H9 (cell line): Measurements from ENCODE around the gene HMCES. TPM values are rescaled to one million over a fixed set of nuclear protein-coding genes. Genes with fewer than 3 reads are reported as not detected.

Experiments
- DNase-seq: peaks from one replicate; pipeline ENCODE4 v3.0.0-alpha.2; 2017
- H2AFZ ChIP-seq: one replicate; pipeline ENCODE4 v1.6.1; 2013; ENCODE audit warnings: mild to moderate bottlenecking, low read length, control low read depth, moderate library complexity
- H2AK5ac ChIP-seq: 2 replicates; pipeline ENCODE4 v1.6.1; 2013; ENCODE audit warnings: low read length, control low read depth, mixed read lengths; ENCODE audit not compliant: insufficient read length
- H2BK120ac ChIP-seq: one replicate; pipeline ENCODE4 v1.6.1; 2013; ENCODE audit warnings: low read depth, mild to moderate bottlenecking, low read length, control low read depth, inconsistent platforms; ENCODE audit not compliant: poor library complexity, severe bottlenecking
- H2BK12ac ChIP-seq: 2 replicates; pipeline ENCODE4 v1.6.1; 2013; ENCODE audit warnings: low read length, control low read depth, mixed read lengths, low read depth; ENCODE audit not compliant: insufficient read length
- H2BK15ac ChIP-seq: 2 replicates; pipeline ENCODE4 v1.6.1; 2013; ENCODE audit warnings: low read depth, low read length, control low read depth
- H2BK20ac ChIP-seq: one replicate; pipeline ENCODE4 v1.6.1; 2013; ENCODE audit warnings: low read depth, mild to moderate bottlenecking, low read length, control low read depth, inconsistent platforms; ENCODE audit not compliant: poor library complexity, severe bottlenecking
- H2BK5ac ChIP-seq: 2 replicates; pipeline ENCODE4 v1.6.1; 2013; ENCODE audit warnings: low read length, control low read depth, mixed read lengths; ENCODE audit not compliant: insufficient read length
- H3K14ac ChIP-seq: 2 replicates; pipeline ENCODE4 v1.6.1; 2013; ENCODE audit warnings: low read length, control low read depth; ENCODE audit not compliant: insufficient read depth
- H3K18ac ChIP-seq: 2 replicates; pipeline ENCODE4 v1.6.1; 2013; ENCODE audit warnings: low read depth, mild to moderate bottlenecking, mixed read lengths, low read length, control low read depth; ENCODE audit not compliant: insufficient read length
- H3K23ac ChIP-seq: 2 replicates; pipeline ENCODE4 v1.6.1; 2013; ENCODE audit warnings: low read length, control low read depth, mixed read lengths, low read depth; ENCODE audit not compliant: insufficient read length
- H3K23me2 ChIP-seq: 2 replicates; pipeline ENCODE4 v1.6.1; 2013; ENCODE audit warnings: low read depth, mild to moderate bottlenecking, mixed read lengths, low read length, control low read depth; ENCODE audit not compliant: insufficient read length, poor library complexity, severe bottlenecking
- H3K27ac ChIP-seq: 2 replicates; pipeline ENCODE4 v1.5.1; 2013; ENCODE audit warnings: low read length, control low read depth, mixed read lengths, low read depth; ENCODE audit not compliant: insufficient read length
- H3K27me3 ChIP-seq: 2 replicates; pipeline ENCODE4 v1.6.1; 2013; ENCODE audit warnings: low read length, control low read depth, inconsistent platforms; ENCODE audit not compliant: insufficient read depth
- H3K4ac ChIP-seq: 2 replicates; pipeline ENCODE4 v1.6.1; 2013; ENCODE audit warnings: low read depth, mild to moderate bottlenecking, control low read depth, inconsistent platforms, low read length, moderate library complexity
- H3K4me1 ChIP-seq: 2 replicates; pipeline ENCODE4 v1.6.1; 2013; ENCODE audit warnings: low read length, control low read depth, inconsistent platforms; ENCODE audit not compliant: insufficient read depth
- H3K4me2 ChIP-seq: 2 replicates; pipeline ENCODE4 v1.6.1; 2013; ENCODE audit warnings: low read length, control low read depth, mixed read lengths; ENCODE audit not compliant: insufficient read length, insufficient read depth
- H3K56ac ChIP-seq: 2 replicates; pipeline ENCODE4 v1.6.1; 2013; ENCODE audit warnings: low read depth, mild to moderate bottlenecking, mixed read lengths, low read length, control low read depth; ENCODE audit not compliant: insufficient read length
- H3K79me1 ChIP-seq: 2 replicates; pipeline ENCODE4 v1.6.1; 2013; ENCODE audit warnings: low read depth, mild to moderate bottlenecking, moderate library complexity, low read length, control low read depth, inconsistent platforms; ENCODE audit not compliant: insufficient read depth, poor library complexity, severe bottlenecking
- H3K79me2 ChIP-seq: 2 replicates; pipeline ENCODE4 v1.6.1; 2013; ENCODE audit warnings: low read length, control low read depth, inconsistent platforms; ENCODE audit not compliant: insufficient read depth
- H3K9ac ChIP-seq: 2 replicates; pipeline ENCODE4 v1.6.1; 2013; ENCODE audit warnings: low read length, control low read depth, mixed read lengths; ENCODE audit not compliant: insufficient read length; ENCODE audit errors: extremely low read depth
- H3K9me3 ChIP-seq: one replicate; pipeline ENCODE4 v1.6.1; 2013; ENCODE audit warnings: low read depth, low read length, inconsistent platforms; ENCODE audit not compliant: control insufficient read depth
- H3T11ph ChIP-seq: one replicate; pipeline ENCODE4 v1.6.1; 2013; ENCODE audit warnings: mild to moderate bottlenecking, low read length, control low read depth, inconsistent platforms
- H4K20me1 ChIP-seq: one replicate; pipeline ENCODE4 v1.6.1; 2013; ENCODE audit not compliant: control insufficient read depth, insufficient read length, insufficient read depth
- H4K5ac ChIP-seq: 2 replicates; pipeline ENCODE4 v1.6.1; 2013; ENCODE audit warnings: low read depth, mild to moderate bottlenecking, mixed read lengths, low read length, control low read depth; ENCODE audit not compliant: insufficient read length
- H4K8ac ChIP-seq: replicated peaks from 2 replicates; pipeline ENCODE4 v1.6.1; 2013; ENCODE audit warnings: low read length, control low read depth, mixed read lengths, low read depth; ENCODE audit not compliant: insufficient read length
- H4K91ac ChIP-seq: 2 replicates; pipeline ENCODE4 v1.6.1; 2013; ENCODE audit warnings: low read depth, mild to moderate bottlenecking, moderate library complexity, mixed read lengths, low read length, control low read depth; ENCODE audit not compliant: insufficient read length
- H3K27ac Mint-ChIP-seq, 3 experiments: 2 replicates in 2 of 3; 3 replicates in 1 of 3; pipeline ENCODE4 v1.8.0; 2020 to 2021; ENCODE audit warnings: mixed read lengths in 3 of 3, mild to moderate bottlenecking in 1 of 3, moderate library complexity in 1 of 3
- H3K27me3 Mint-ChIP-seq: 2 replicates; pipeline ENCODE4 v1.8.0; 2021; ENCODE audit warnings: low read depth, mild to moderate bottlenecking, moderate library complexity, mixed read lengths
- H3K36me3 Mint-ChIP-seq, 3 experiments: 2 replicates in 2 of 3; 3 replicates in 1 of 3; pipeline ENCODE4 v1.8.0; 2020 to 2021; ENCODE audit warnings: low read depth in 3 of 3, mixed read lengths in 3 of 3; ENCODE audit not compliant: insufficient read depth in 1 of 3
- H3K4me1 Mint-ChIP-seq, 2 experiments: 2 replicates each; pipeline ENCODE4 v1.8.0; 2020; ENCODE audit warnings: mixed read lengths in 2 of 2
- H3K4me3 Mint-ChIP-seq, 2 experiments: 2 replicates in 1 of 2; 3 replicates in 1 of 2; pipeline ENCODE4 v1.8.0; 2020 to 2021; ENCODE audit warnings: mild to moderate bottlenecking in 2 of 2, mixed read lengths in 2 of 2, moderate library complexity in 1 of 2
- H3K9me3 Mint-ChIP-seq, 2 experiments: 2 replicates in 1 of 2; 3 replicates in 1 of 2; pipeline ENCODE4 v1.8.0; 2020; ENCODE audit warnings: mild to moderate bottlenecking in 2 of 2, mixed read lengths in 2 of 2, moderate library complexity in 1 of 2
- CTCF ChIP-seq: fragments of 200-600 bp; sonication (generic); conservative IDR thresholded peaks from 3 replicates; pipeline ENCODE4 v1.8.0; 2021; ENCODE audit warnings: antibody characterized with exemption, mild to moderate bottlenecking
- WGBS: extraction: QIAGEN DNeasy Blood & Tissue Kit; methylation state at CpG from one replicate; pipeline ENCODE4 v1.1.7; 2013; ENCODE audit warnings: missing lambda C conversion rate, low lambda C conversion rate, mixed read lengths; ENCODE audit not compliant: insufficient read length; ENCODE audit errors: extremely low coverage; 5-methylcytosine and 5-hydroxymethylcytosine counted together
- total RNA-seq: library from RNA; stranded (reverse); gene quantifications from 2 replicates; pipeline ENCODE4 v1.2.1, GENCODE V29; 2021

HMCES gene
- total RNA-seq, 1 experiment from 2014 or later: 52.4 TPM

- Histone ChIP-seq H3K79me2 (no peaks in the 10 kb centered on the region), H2AK5ac (no peak overlapping the region), H2BK20ac (no peak overlapping the region), H2BK15ac (no peak overlapping the region), H3T11ph (no peak overlapping the region), H3K79me1 (peaks cover 2% of the 10 kb centered on the region), H3K9ac (no peak overlapping the region), H3K23ac (no peak overlapping the region), H4K8ac (no peak overlapping the region), H3K4me2 (no peak overlapping the region), H3K9me3 (no peaks in the 10 kb centered on the region), H3K23me2 (no peaks in the 10 kb centered on the region), H4K5ac (no peak overlapping the region), H3K4ac (no peak overlapping the region), H2BK120ac (no peak overlapping the region), H3K18ac (no peak overlapping the region), H3K4me1 (no peaks in the 10 kb centered on the region), H3K14ac (no peak overlapping the region), H3K56ac (no peak overlapping the region), H2AFZ (no peak overlapping the region), H3K27me3 (no peaks in the 10 kb centered on the region), H2BK12ac (no peak overlapping the region), H4K91ac (no peak overlapping the region), H4K20me1 (no peaks in the 10 kb centered on the region), H3K27ac (no peak overlapping the region), H2BK5ac (no peak overlapping the region)
- H3K27ac Mint-ChIP-seq: no peak overlapping the region; a peak in 1 of 7 replicates
- no peak for DNase-seq
- H3K27me3 Mint-ChIP-seq: no peaks in the 10 kb centered on the region
- no peak for TF ChIP-seq CTCF
- no peaks in the 10 kb centered on the region for H3K9me3 Mint-ChIP-seq
- no peaks in the 10 kb centered on the region for H3K4me1 Mint-ChIP-seq
- WGBS: no CpG with 5 or more reads among the region's 4 CpGs
- H3K4me3 Mint-ChIP-seq: no peak overlapping the region
- H3K36me3 Mint-ChIP-seq: peaks cover 14 to 52% (median 48%) of the 10 kb centered on the region in 3 experiments; a peak in 6 of 7 replicates
These were observed 12.7 kb downstream of the HMCES start for GRCh38 chr3:129291236-129291886.
